Uterus (tissue), 4 donors: Measurements from ENCODE around the gene RAD51D. TPM values are rescaled to one million over a fixed set of nuclear protein-coding genes. Genes with fewer than 3 reads are reported as not detected.
"Not testable (repeated sequence)": the region's sequence is repeated elsewhere in the genome, so short reads cannot be mapped to it uniquely, and the experiment has no call there.

Experiments used
- DNase-seq, 2 donors: peaks; one replicate each; pipeline ENCODE4 v3.0.0-alpha.2; 2019 to 2020
- H3K27ac ChIP-seq, 2 donors: fragments of 200-600 bp; sonication (generic); 1 replicate in 1 of 2; 2 replicates in 1 of 2; pipeline ENCODE4 v1.5.1; 2016 to 2018
- H3K27me3 ChIP-seq, 2 donors: fragments of 200-600 bp; sonication (generic); one replicate each; pipeline ENCODE4 v1.5.1; 2018 to 2019; ENCODE audit warnings: control low read depth in 1 of 2
- H3K36me3 ChIP-seq, 2 donors: fragments of 200-600 bp; sonication (generic); one replicate each; pipeline ENCODE4 v1.5.1; 2019; ENCODE audit warnings: control low read depth in 1 of 2
- H3K4me1 ChIP-seq, 2 donors: fragments of 200-600 bp; sonication (generic); one replicate each; pipeline ENCODE4 v1.5.1; 2018 to 2019; ENCODE audit warnings: control low read depth in 1 of 2
- H3K4me3 ChIP-seq, 2 donors: fragments of 200-600 bp; sonication (generic); 1 replicate in 1 of 2; 2 replicates in 1 of 2; pipeline ENCODE4 v1.5.1; 2018 to 2019; ENCODE audit warnings: mild to moderate bottlenecking in 1 of 2
- H3K9me3 ChIP-seq, 2 donors: fragments of 200-600 bp; sonication (generic); one replicate each; pipeline ENCODE4 v1.5.1; 2019; ENCODE audit warnings: control low read depth in 1 of 2
- CTCF ChIP-seq, 4 experiments: fragments of 200-600 bp in 2 of 4; fragments of 450-650 bp in 2 of 4; sonication (generic) in 2 of 4; IDR thresholded peaks; one replicate each; pipeline ENCODE4 v1.5.1; 2016 to 2019; ENCODE audit warnings: antibody characterized with exemption in 4 of 4, mild to moderate bottlenecking in 2 of 4, moderate library complexity in 1 of 4
- POLR2A ChIP-seq, 2 donors: fragments of 450-650 bp; IDR thresholded peaks; one replicate each; pipeline ENCODE4 v1.6.1; 2016; ENCODE audit warnings: antibody characterized with exemption in 2 of 2, mild to moderate bottlenecking in 1 of 2, moderate library complexity in 1 of 2
- intact Hi-C: fragments of 100-400 bp; cut with DNase I; formaldehyde crosslinking; loops from one replicate; pipeline ENCODE4 v1.15.1; 2023; ENCODE audit warnings: low total_unique reads
- total RNA-seq, 4 donors: library from RNA; depleted of rRNA in 3 of 4; stranded (reverse); fragments of >200 nt in 3 of 4; gene quantifications; one replicate each; pipeline versions ENCODE4 v1.1.0 to v1.2.4, GENCODE V29; 2014 to 2023
- donor health status: DM: yes; HTN: yes; CAD: no.

The RAD51D gene
- total RNA-seq, 4 donors from 2014 or later: 0.29 to 17.4 (median 7.6) TPM

GRCh38 chr17:35101036-35101435, 18.6 kb downstream of the RAD51D start:
- H3K36me3 ChIP-seq: no peaks in the 10 kb centered on the region
- no peaks in the 10 kb centered on the region for H3K27me3 ChIP-seq
- no peak overlapping the region for H3K27ac ChIP-seq
- H3K4me1 ChIP-seq: no peaks in the 10 kb centered on the region
- no peak overlapping the region for H3K4me3 ChIP-seq
- intact Hi-C loops: no loop called here
- no peaks in the 10 kb centered on the region for H3K9me3 ChIP-seq
- no peak for DNase-seq
- TF ChIP-seq POLR2A (IDR thresholded peaks at IDR 0.05) (no peak), CTCF (IDR thresholded peaks at IDR 0.05) (no peak)

GRCh38 chr17:35099908-35100307, 19.8 kb downstream of the RAD51D start:
- no peaks in the 10 kb centered on the region for H3K4me1 ChIP-seq
- no peak overlapping the region for H3K27ac ChIP-seq
- H3K27me3 ChIP-seq: no peaks in the 10 kb centered on the region
- intact Hi-C loops: no loop called here
- no peak overlapping the region for H3K4me3 ChIP-seq
- no peaks in the 10 kb centered on the region for H3K9me3 ChIP-seq
- TF ChIP-seq POLR2A (IDR thresholded peaks at IDR 0.05) (no peak), CTCF (IDR thresholded peaks at IDR 0.05) (no peak)
- DNase-seq: no peak
- H3K36me3 ChIP-seq: no peaks in the 10 kb centered on the region

- Histone ChIP-seq H3K27me3 (no peaks in the 10 kb centered on the region), H3K4me1 (no peaks in the 10 kb centered on the region), H3K9me3 (no peaks in the 10 kb centered on the region), H3K36me3 (no peaks in the 10 kb centered on the region), H3K4me3 (no peak overlapping the region), H3K27ac (no peak overlapping the region)
- TF ChIP-seq POLR2A (IDR thresholded peaks at IDR 0.05) (no peak), CTCF (IDR thresholded peaks at IDR 0.05) (no peak)
- no peak for DNase-seq
- intact Hi-C loops: no loop called here
These were observed 21.9 kb downstream of the RAD51D start for GRCh38 chr17:35097776-35098175.

GRCh38 chr17:35095741-35096140, 23.9 kb downstream of the RAD51D start:
- intact Hi-C loops: no loop called here
- Histone ChIP-seq H3K36me3 (no peaks in the 10 kb centered on the region), H3K4me1 (no peaks in the 10 kb centered on the region), H3K27me3 (no peaks in the 10 kb centered on the region), H3K4me3 (no peak overlapping the region), H3K27ac (no peak overlapping the region), H3K9me3 (no peaks in the 10 kb centered on the region)
- TF ChIP-seq CTCF (IDR thresholded peaks at IDR 0.05): no peak
- TF ChIP-seq POLR2A (IDR thresholded peaks at IDR 0.05): no peak
- DNase-seq: no peak

- intact Hi-C loops: no loop called here
- no peak overlapping the region for H3K27ac ChIP-seq
These were observed 24.8 kb downstream of the RAD51D start for GRCh38 chr17:35094902-35095301.

GRCh38 chr17:35090707-35091106, 29.0 kb downstream of the RAD51D start:
- H3K4me3 ChIP-seq, intact Hi-C loops, DNase-seq: not testable (repeated sequence)

More at GRCh38 chr17:35094902-35095301, 24.8 kb downstream of the RAD51D start:
- no peaks in the 10 kb centered on the region for H3K36me3 ChIP-seq
- TF ChIP-seq CTCF (IDR thresholded peaks at IDR 0.05) (no peak), POLR2A (IDR thresholded peaks at IDR 0.05) (no peak)
- no peaks in the 10 kb centered on the region for H3K27me3 ChIP-seq
- H3K9me3 ChIP-seq: no peaks in the 10 kb centered on the region
- no peak for DNase-seq
- H3K4me1 ChIP-seq: no peaks in the 10 kb centered on the region
- H3K4me3 ChIP-seq: no peak overlapping the region

More at GRCh38 chr17:35090707-35091106, 29.0 kb downstream of the RAD51D start:
- H3K27ac ChIP-seq, H3K4me1 ChIP-seq, H3K9me3 ChIP-seq, H3K27me3 ChIP-seq, H3K36me3 ChIP-seq: not testable (repeated sequence)
